Breast epithelium (tissue), 4 donors: ENCODE measurements around the gene PSORS1C1. TPM values are rescaled to one million over a fixed set of nuclear protein-coding genes. Genes with fewer than 3 reads are reported as not detected.

ENCODE experiments used
- DNase-seq, 2 donors: peaks; one replicate each; pipeline ENCODE4 v3.0.0-alpha.2; 2019; ENCODE audit warnings: low spot score in 2 of 2
- H3K27ac ChIP-seq, 2 donors: fragments of 200-600 bp; sonication (generic) in 1 of 2; one replicate each; pipeline ENCODE4 v1.5.1; 2016 to 2019; ENCODE audit warnings: mild to moderate bottlenecking in 1 of 2
- H3K27me3 ChIP-seq, 2 donors: fragments of 200-600 bp; sonication (generic) in 1 of 2; one replicate each; pipeline versions ENCODE4 v1.5.1 to v1.6.0; 2017 to 2019; ENCODE audit warnings: control low read depth in 1 of 2, mild to moderate bottlenecking in 1 of 2
- H3K36me3 ChIP-seq: fragments of 200-600 bp; one replicate; pipeline ENCODE4 v1.5.1; 2019
- H3K4me1 ChIP-seq, 2 donors: fragments of 200-600 bp; sonication (generic); one replicate each; pipeline ENCODE4 v1.5.1; 2016 to 2019; ENCODE audit warnings: control low read depth in 1 of 2
- H3K4me3 ChIP-seq, 3 donors: fragments of 200-600 bp; sonication (generic); 1 replicate in 2 of 3; 2 replicates in 1 of 3; pipeline ENCODE4 v1.5.1; 2016 to 2019; ENCODE audit warnings: mild to moderate bottlenecking in 3 of 3, moderate library complexity in 2 of 3
- H3K9me3 ChIP-seq, 2 donors: fragments of 200-600 bp; sonication (generic) in 1 of 2; one replicate each; pipeline ENCODE4 v1.5.1; 2016 to 2019; ENCODE audit warnings: control low read depth in 1 of 2
- CTCF ChIP-seq, 3 donors: fragments of 450-650 bp; IDR thresholded peaks; one replicate each; pipeline ENCODE4 v1.5.1; 2016 to 2017; ENCODE audit warnings: antibody characterized with exemption in 3 of 3, mild to moderate bottlenecking in 3 of 3, moderate library complexity in 3 of 3
- POLR2A ChIP-seq: fragments of 450-650 bp; IDR thresholded peaks from one replicate; pipeline ENCODE4 v1.6.1; 2016; ENCODE audit warnings: antibody characterized with exemption, mild to moderate bottlenecking, moderate library complexity
- POLR2AphosphoS5 ChIP-seq, 3 donors: sonication (generic); formaldehyde crosslinking; IDR thresholded peaks; one replicate each; pipeline ENCODE4 v1.6.1; 2017; ENCODE audit warnings: antibody characterized with exemption in 3 of 3
- intact Hi-C: fragments of 100-400 bp; cut with DNase I; formaldehyde crosslinking; loops from one replicate; pipeline ENCODE4 v1.15.1; 2023; ENCODE audit warnings: low total_unique reads
- total RNA-seq, 3 donors: library from RNA; depleted of rRNA; stranded (reverse); fragments of >200 nt; gene quantifications; one replicate each; pipeline ENCODE4 v1.1.0, GENCODE V29; 2016

PSORS1C1 gene
- total RNA-seq, 3 donors from 2014 or later = 0.48 to 2.0 (median 1.9) TPM

GRCh38 chr6:31170600-31170881 lies 55.9 kb downstream of the PSORS1C1 start, which contains the start of gene POU5F1:
Gene POU5F1, minus strand, starts transcription at chr6:31170682. Its CDS starts 62 bp downstream, at chr6:31170620.
- no peak for TF ChIP-seq CTCF (IDR thresholded peaks at IDR 0.05)
- TF ChIP-seq POLR2AphosphoS5 (IDR thresholded peaks at IDR 0.05) = no peak
- TF ChIP-seq POLR2A = no peak
- intact Hi-C loops = no loop called here
- H3K36me3 ChIP-seq = no peaks in the 10 kb centered on the region
- no peak within 1 kb of the TSS for H3K27ac ChIP-seq
- H3K9me3 ChIP-seq = no peaks in the 10 kb centered on the region
- DNase-seq = no peak
- no peaks in the 10 kb centered on the region for H3K27me3 ChIP-seq
- H3K4me1 ChIP-seq = no peaks in the 10 kb centered on the region
- H3K4me3 ChIP-seq = no peak within 1 kb of the TSS

- DNase-seq = no peak
- no peak for TF ChIP-seq POLR2AphosphoS5 (IDR thresholded peaks at IDR 0.05)
- TF ChIP-seq POLR2A = no peak
- no peak for TF ChIP-seq CTCF (IDR thresholded peaks at IDR 0.05)
- Histone ChIP-seq H3K4me1 (no peaks in the 10 kb centered on the region), H3K27me3 (no peaks in the 10 kb centered on the region), H3K4me3 (no peak overlapping the region), H3K36me3 (no peaks in the 10 kb centered on the region), H3K27ac (no peak overlapping the region), H3K9me3 (no peaks in the 10 kb centered on the region)
- intact Hi-C loops = no loop called here
Observed at GRCh38 chr6:31170987-31171671, 56.5 kb downstream of the PSORS1C1 start.

GRCh38 chr6:31171931-31172905 lies 57.6 kb downstream of the PSORS1C1 start:
- DNase-seq = no peak

GRCh38 chr6:31172973-31173384 lies 58.4 kb downstream of the PSORS1C1 start:
- DNase-seq = no peak
- Histone ChIP-seq H3K27ac (no peak overlapping the region), H3K4me1 (no peaks in the 10 kb centered on the region), H3K36me3 (no peaks in the 10 kb centered on the region), H3K4me3 (no peak overlapping the region), H3K27me3 (no peaks in the 10 kb centered on the region), H3K9me3 (no peaks in the 10 kb centered on the region)
- TF ChIP-seq POLR2AphosphoS5 (IDR thresholded peaks at IDR 0.05) (no peak), POLR2A (no peak), CTCF (IDR thresholded peaks at IDR 0.05) (no peak)
- intact Hi-C loops = no loop called here

More at GRCh38 chr6:31171931-31172905, 57.6 kb downstream of the PSORS1C1 start:
- Histone ChIP-seq H3K4me3 (no peak overlapping the region), H3K4me1 (no peaks in the 10 kb centered on the region), H3K36me3 (no peaks in the 10 kb centered on the region), H3K27ac (no peak overlapping the region), H3K9me3 (no peaks in the 10 kb centered on the region), H3K27me3 (no peaks in the 10 kb centered on the region)
- intact Hi-C loops = no loop called here
- TF ChIP-seq POLR2AphosphoS5 (IDR thresholded peaks at IDR 0.05) (no peak), CTCF (IDR thresholded peaks at IDR 0.05) (no peak), POLR2A (no peak)

GRCh38 chr6:31173406-31173805 lies 58.8 kb downstream of the PSORS1C1 start:
- H3K27ac ChIP-seq = no peak overlapping the region
- H3K36me3 ChIP-seq = no peaks in the 10 kb centered on the region
- H3K4me3 ChIP-seq = no peak overlapping the region
- intact Hi-C loops = no loop called here
- TF ChIP-seq CTCF (IDR thresholded peaks at IDR 0.05) (no peak), POLR2A (no peak), POLR2AphosphoS5 (IDR thresholded peaks at IDR 0.05) (no peak)
- H3K9me3 ChIP-seq = no peaks in the 10 kb centered on the region
- no peak for DNase-seq
- no peaks in the 10 kb centered on the region for H3K4me1 ChIP-seq
- no peaks in the 10 kb centered on the region for H3K27me3 ChIP-seq
